ENCODE data around the gene SPATA2L.
"Not testable (repeated sequence)": the region's sequence is repeated elsewhere in the genome, so short reads cannot be mapped to it uniquely, and the experiment has no call there.

The SPATA2L gene

GRCh38 chr16:89689142-89689541 lies 12.4 kb downstream of the SPATA2L start:
- DNase-seq, result no peak

GRCh38 chr16:89688395-89688794 lies 13.1 kb downstream of the SPATA2L start:
- no peak for DNase-seq

GRCh38 chr16:89687092-89687940 lies 14.2 kb downstream of the SPATA2L start:
- DNase-seq, result peak; percentile 21

- peak; percentile 90 for DNase-seq
Measured at GRCh38 chr16:89686520-89687091, 14.9 kb downstream of the SPATA2L start, which contains the start of gene CDK10. TSS of gene CDK10 (plus strand) at chr16:89686689. CDS start at chr16:89686711, 22 bp downstream.

GRCh38 chr16:89685916-89686315 lies 15.6 kb downstream of the SPATA2L start:
- no peak for DNase-seq

- no peak for DNase-seq
Measured at GRCh38 chr16:89678258-89678657, 23.2 kb downstream of the SPATA2L start.

GRCh38 chr16:89672177-89672941 lies 29.1 kb downstream of the SPATA2L start:
- no peak for DNase-seq

GRCh38 chr16:89671565-89671964 lies 29.9 kb downstream of the SPATA2L start:
- not testable (repeated sequence) for DNase-seq

GRCh38 chr16:89670496-89671431 lies 30.7 kb downstream of the SPATA2L start:
- no peak for DNase-seq

- no peak for DNase-seq
Measured at GRCh38 chr16:89669755-89670154, 31.8 kb downstream of the SPATA2L start.

GRCh38 chr16:89668790-89669158 lies 32.7 kb downstream of the SPATA2L start:
- DNase-seq, result no peak

GRCh38 chr16:89667633-89668032 lies 33.9 kb downstream of the SPATA2L start:
- DNase-seq, result no peak

GRCh38 chr16:89667000-89667399 lies 34.5 kb downstream of the SPATA2L start:
- not testable (repeated sequence) for DNase-seq

GRCh38 chr16:89664238-89664637 lies 37.3 kb downstream of the SPATA2L start:
- DNase-seq, result not testable (repeated sequence)

- no peak for DNase-seq
Measured at GRCh38 chr16:89661215-89661614, 40.3 kb downstream of the SPATA2L start.

- DNase-seq, result no peak
Measured at GRCh38 chr16:89660146-89660545, 41.4 kb downstream of the SPATA2L start.

- no peak for DNase-seq
Measured at GRCh38 chr16:89658221-89658879, 43.2 kb downstream of the SPATA2L start.

- DNase-seq, result peak; percentile 93
Measured at GRCh38 chr16:89657442-89658220, 43.9 kb downstream of the SPATA2L start, which contains the start of the genes CHMP1A and SPATA33. TSS of gene CHMP1A (minus strand) at chr16:89657708. CDS start at chr16:89657588, 120 bp downstream. TSS of gene SPATA33 (plus strand) at chr16:89657836. CDS start at chr16:89657912, 76 bp downstream.

- DNase-seq, result no peak
Measured at GRCh38 chr16:89656435-89657121, 44.9 kb downstream of the SPATA2L start.

GRCh38 chr16:89655062-89655643 lies 46.4 kb downstream of the SPATA2L start:
- no peak for DNase-seq
